Mammary epithelial cell (primary cell): ENCODE data around the gene POU2F1.

Source experiments
- EZH2 ChIP-seq: IDR thresholded peaks from 2 replicates; pipeline ENCODE4 v1.6.1; 2012; ENCODE audit warnings: low read length, inconsistent platforms, borderline replicate concordance
- TF ChIP-seq, protein P1 (sequence below), 2 donors: IDR thresholded peaks in 1 of 2; conservative IDR thresholded peaks in 1 of 2; 2 replicates each; pipeline ENCODE4 v1.5.1; 2011 to 2012; ENCODE audit warnings: inconsistent platforms in 2 of 2, low read length in 2 of 2, mild to moderate bottlenecking in 2 of 2, control low read depth in 1 of 2, low read depth in 1 of 2; ENCODE audit not compliant: insufficient read depth in 1 of 2; ENCODE audit errors: extremely low read depth in 1 of 2

DNA sequence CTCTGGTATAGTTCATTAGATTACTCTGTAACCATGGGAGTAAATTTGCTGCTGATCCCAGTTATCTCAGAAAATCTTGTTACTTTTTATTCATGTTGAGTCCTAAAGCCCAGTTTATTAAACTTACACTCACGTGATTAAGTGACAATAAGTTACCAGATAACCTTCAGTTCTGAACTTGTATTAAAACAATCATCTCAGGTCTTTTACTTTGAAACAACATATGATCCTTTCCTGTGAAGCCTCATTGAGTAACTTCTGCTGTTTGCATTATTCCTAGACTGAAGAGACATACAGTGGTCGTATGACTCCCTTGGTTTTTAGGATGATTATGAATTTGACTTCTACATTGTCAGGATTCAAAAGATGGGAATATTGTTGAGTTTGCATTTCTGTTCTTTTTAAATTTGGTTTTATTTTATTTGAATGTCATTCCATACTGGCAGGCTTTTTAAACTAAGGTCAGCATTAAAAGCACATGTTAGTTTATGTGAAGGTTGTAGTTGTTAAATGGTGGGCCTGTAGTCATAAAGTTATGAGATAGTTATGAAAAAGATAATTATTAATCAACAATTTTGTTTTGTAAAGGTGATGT is 179.8 kb downstream of the POU2F1 start:
- TF ChIP-seq, protein P1, sequence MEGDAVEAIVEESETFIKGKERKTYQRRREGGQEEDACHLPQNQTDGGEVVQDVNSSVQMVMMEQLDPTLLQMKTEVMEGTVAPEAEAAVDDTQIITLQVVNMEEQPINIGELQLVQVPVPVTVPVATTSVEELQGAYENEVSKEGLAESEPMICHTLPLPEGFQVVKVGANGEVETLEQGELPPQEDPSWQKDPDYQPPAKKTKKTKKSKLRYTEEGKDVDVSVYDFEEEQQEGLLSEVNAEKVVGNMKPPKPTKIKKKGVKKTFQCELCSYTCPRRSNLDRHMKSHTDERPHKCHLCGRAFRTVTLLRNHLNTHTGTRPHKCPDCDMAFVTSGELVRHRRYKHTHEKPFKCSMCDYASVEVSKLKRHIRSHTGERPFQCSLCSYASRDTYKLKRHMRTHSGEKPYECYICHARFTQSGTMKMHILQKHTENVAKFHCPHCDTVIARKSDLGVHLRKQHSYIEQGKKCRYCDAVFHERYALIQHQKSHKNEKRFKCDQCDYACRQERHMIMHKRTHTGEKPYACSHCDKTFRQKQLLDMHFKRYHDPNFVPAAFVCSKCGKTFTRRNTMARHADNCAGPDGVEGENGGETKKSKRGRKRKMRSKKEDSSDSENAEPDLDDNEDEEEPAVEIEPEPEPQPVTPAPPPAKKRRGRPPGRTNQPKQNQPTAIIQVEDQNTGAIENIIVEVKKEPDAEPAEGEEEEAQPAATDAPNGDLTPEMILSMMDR (conservative IDR thresholded peaks at IDR 0.05 in 1 of 2, IDR thresholded peaks at IDR 0.05 in 1 of 2; ENCODE audit: extremely low read depth in 1 of 2, insufficient read depth in 1 of 2, low read depth in 1 of 2, low read length in 2 of 2) = no peak
- TF ChIP-seq EZH2 = no peak
